Smooth muscle cell of the brain vasculature (primary cell): ENCODE data around the gene COLEC11.
"Not testable (repeated sequence)": the region's sequence is repeated elsewhere in the genome, so short reads cannot be mapped to it uniquely, and the experiment has no call there.

Experiments used
- DNase-seq: peaks from one replicate; pipeline ENCODE4 v3.0.0-alpha.2; 2012; ENCODE audit warnings: low read depth, low spot score

The COLEC11 gene

DNA sequence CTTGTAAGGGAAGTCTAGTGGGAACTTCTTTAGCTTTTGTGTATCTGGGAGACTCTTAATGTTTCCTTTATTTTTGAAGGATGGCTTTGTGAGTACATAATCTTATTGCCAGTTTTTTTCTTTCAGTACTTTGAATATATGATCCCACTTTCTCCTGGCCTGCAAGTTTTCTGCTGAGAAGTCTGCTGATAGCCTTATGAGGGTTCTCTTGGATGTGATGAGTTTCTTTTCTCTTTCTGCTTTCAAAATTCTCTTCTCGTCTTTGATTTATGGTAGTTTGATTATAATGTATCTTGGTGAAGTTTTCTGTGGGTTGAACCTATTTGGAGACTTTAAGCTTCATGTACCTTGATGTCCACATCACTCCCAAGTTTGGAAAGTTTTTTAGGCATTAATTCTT lies 28.1 kb downstream of the COLEC11 start:
- DNase-seq, result no peak

DNA sequence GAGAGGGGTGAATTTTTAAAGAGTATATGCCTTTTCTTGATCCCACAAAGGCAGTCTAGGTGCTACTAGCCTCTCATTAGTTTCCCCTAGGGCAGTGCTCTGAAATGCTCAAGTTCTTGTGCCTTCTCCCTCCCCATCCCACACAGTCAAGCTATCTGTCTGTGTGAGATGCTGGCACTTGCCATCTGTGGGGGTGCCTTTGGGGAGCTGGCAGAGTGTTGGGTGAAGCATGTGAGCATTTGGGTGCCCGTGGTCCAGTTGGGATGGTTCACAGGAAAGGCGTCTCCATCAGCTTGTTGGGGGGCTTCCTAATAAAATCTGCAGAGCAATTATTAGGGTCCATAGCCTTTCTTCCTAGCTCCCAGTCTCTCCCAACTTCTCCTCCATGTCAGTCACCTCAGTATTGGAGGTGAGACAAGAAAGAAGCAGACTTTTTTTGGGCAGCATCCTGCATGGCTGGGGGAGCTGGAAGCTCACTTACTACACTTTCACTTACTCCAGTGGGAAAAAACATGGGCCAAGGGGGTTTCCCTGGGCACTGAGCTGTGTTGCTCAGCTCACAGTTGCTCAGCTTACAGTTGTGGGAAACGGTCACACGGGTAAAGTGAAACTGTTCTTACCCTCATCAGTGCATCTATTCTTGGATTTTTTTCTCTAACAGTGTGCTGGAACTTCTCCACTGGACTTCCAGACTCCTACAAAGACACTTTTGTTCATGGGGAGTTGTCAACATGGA lies 29.3 kb downstream of the COLEC11 start:
- no peak for DNase-seq

DNA sequence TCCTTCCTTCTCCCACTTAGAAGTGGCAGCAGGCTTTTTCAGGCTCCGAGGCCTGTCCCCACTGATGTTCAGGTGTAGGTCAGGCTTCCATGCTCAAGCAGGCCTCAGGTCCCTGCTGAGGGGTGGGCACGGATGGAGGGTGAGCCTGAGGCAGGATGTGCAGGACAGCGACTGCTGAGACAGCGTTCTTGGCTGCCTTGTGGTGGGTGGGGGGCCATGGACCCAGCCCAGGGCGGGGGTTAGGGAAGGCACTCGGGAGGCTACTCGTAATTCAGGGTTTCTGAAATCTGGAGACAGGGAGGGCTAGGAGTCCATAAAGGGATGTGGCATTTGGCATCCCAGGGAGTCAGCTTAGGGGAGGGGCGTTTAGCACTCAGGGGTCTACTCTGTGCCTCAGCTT lies 30.3 kb downstream of the COLEC11 start:
- DNase-seq, result no peak

DNA sequence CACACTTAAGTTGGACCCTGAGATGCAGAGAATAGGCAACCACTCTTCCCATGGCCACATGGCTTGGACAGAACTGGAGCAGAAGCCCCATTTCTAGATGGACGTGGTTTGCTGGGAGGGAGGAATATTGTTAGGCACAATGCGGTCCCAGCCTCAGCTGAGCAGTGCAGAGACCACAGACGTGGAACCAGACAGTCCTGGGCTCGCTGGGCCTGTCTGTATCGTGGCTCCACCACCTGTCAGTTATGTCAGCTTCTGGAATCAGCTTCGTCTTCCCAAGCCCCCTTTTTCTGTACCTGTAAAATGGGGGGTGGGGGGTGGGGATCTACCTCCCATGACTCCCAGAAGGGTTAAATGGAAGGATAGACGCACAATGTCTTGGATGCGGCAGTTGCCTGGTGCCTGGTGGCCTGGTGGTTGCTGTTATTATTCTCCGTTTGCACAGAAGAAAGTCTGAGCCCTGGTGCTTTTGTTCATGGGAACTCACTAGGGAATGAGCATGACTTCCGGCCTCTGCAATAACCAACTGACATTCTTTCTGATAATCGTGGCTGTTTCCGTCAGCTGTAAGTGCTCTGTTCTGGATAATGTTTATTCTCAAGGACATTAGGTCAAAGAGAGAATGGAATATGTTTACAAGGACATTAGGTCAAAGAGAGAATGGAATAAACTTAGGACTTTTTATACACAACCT lies 31.4 kb downstream of the COLEC11 start:
- peak; percentile 24 for DNase-seq

DNA sequence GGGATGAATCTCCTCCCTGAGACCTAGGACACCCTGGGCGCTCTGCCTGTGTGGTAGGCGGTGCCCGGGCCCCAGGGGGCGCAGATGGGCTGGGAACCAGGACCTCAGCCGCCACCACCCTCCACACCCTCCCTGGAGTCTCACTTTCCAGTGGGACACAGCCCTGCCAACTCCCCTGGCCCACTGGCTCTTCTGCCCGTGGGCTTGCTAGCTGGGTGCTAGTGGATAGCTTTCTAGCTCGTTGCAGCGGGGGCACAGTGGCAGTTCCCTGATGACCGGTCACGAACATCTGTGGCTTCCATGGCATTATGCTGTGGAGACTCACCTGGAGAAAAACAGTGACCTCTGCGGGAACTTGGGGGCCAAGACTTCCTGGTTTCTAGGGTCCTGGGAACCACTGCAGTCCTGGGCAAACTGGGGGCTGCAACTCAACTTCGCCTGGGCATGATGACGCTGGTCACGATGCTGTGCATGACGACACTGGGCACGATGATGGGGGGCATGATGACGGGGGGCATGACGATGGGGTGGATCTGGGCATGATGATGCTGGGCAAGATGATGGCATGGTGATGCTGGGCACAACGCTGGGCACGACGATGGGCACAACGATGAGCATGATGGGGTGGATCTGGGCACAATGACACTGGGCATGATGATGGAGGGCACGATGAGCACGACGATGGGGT lies 32.0 kb downstream of the COLEC11 start:
- no peak for DNase-seq

DNA sequence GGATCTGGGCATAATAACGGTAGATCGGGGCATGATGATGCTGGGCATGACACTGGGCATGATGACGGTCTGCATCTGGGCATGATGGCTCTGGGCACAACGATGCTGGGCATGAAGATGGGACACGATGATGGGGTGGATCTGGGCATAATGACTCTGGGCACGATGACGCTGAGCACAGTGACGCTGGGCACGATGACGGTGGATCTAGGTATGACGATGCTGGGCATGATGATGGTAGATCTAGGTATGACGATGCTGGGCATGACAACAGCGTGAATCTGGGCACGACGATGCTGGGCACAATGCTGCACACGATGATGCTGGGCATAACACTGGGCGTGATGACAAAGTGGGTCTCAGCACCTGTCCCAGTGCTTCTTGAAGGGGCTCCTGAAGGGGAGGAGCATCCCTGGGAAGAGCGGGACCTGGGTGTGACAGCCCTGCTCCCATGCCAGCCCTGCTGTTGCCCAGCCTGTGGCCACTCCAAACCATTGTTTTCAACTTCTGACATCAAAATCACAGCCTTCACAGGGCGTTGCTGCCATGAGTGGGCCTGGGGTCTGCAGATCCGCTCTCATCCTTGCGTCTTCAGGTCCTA lies 32.7 kb downstream of the COLEC11 start:
- DNase-seq, result no peak

DNA sequence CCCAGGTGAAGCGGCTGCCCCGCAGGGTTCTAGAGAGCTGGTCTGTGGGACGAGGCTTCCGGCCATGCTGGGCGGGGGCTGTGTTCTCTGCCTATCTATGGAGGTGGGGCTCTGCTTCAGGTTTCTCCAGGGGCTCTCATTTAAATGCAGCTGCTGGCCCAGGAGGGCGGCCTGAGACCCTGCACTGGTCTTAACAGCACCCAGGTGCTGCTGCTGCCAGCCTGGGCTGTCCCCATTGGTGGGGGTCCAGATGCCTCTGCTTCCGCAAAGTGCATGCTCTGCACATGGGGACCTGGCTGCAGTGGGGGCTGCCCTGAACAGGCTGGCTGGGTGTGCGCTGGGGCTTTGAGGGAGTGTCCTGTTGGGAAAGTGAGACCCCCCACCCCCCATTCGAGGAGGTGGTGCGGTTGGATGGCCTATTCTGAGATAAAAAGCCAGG lies 33.3 kb downstream of the COLEC11 start:
- DNase-seq, result no peak

DNA sequence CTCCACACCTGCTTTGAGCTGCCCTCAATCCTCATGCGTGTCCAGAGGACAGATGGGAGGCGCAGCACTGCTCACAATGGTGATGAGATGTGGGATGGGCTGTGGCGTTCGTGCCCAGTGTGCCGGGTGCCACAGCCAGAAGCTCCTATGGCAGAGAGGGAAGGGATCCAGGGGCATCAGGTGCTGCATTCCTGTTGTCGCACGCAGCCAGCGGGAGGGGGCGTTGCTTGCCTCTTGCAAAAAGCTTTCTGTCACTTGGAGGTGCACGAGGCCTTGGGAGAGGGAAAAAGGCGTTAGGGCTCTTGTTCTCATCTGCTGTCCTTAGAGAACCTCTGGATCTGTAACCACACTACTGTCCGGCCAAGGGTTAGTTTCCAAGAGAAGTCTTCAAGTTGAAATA lies 33.9 kb downstream of the COLEC11 start:
- no peak for DNase-seq

DNA sequence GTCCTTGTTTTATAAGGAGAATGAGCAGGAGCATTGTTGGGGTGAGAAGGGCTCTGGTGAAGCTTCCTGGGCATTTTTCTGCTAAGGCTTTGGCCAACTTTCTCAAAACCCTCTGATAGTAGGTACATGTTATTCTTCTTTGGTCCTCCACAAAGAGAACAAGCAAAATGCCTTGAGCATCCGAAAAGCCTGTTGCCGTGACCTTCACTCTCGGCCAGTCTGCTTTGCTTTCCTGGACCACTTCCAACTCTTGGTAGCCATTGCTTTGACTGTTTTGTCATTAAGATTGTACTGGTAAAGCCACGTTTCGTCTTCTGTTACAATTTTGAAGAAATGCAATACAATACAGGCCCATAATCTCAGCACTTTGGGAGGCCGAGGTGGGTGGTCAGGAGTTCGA lies 35.7 kb downstream of the COLEC11 start:
- DNase-seq, result no peak

DNA sequence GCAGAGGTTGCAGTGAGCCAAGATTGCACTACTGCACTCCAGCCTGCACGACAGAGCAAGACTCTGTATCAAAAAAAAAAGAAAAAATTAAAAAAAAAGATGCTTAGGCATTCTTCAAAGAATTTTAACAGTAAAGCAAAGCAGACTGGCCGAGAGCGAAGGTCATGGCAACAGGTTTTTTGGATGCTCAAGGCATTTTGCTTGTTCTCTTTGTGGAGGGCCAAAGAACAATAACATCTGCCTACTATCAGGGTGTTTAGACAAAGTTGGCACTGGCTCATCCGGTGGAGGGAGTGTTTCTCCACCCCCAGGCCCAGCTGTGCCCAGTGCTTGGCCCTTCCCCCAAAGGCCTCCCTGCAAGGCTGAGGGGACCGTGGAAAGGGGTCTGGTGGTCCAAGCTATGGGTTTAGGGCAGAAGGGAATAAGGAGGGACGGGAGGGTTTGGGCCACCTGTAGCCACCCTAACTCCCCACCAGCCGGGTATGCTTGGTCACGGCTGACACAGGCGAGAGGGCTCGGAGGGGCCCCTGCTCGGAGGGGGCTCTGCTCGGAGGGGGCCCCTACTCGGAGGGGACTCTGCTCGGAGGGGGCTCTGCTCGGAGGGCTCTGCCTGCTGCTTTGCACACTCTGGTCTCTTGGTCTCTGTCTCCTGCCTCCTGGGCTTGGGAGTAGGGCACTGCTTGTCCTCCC lies 36.4 kb downstream of the COLEC11 start:
- no peak for DNase-seq

DNA sequence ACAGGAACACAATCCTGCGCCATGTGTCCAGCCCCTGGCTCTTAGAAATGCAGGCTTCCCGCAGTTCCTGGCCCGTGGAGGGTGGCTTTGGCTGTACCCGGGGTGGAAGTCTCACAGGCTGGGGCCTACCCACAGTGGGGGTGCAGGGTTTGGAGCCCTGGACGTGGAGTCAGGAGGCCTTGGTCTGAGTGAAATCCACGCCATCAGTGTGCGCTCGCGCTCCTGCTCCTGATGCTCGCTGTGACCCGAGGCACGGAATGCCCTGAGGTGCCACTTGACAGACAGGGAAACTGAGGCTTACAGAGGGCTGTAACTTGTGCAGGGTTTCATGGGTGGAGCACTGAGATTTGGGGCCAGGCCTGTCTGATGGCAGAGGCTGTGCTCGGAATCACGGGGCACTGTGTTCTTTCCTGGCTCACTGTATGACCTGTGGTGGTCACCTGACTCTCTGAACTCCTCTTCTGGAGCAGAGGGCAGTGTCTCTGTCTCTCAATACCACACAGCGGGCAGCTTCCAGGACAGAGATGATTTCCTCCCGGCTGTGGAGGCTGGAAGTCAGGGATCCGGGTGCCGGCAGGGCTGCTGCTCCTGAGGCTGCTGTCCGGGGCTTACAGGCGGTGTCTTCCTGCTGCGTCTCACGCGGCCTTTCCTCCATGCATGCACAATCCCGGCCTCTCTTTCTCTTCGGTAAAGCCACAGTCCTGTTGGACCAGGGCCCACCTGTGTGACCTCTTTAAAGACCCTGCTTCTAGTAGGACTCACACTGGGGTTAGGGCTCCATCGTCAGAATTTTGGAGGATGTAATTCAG lies 37.1 kb downstream of the COLEC11 start:
- no peak for DNase-seq

DNA sequence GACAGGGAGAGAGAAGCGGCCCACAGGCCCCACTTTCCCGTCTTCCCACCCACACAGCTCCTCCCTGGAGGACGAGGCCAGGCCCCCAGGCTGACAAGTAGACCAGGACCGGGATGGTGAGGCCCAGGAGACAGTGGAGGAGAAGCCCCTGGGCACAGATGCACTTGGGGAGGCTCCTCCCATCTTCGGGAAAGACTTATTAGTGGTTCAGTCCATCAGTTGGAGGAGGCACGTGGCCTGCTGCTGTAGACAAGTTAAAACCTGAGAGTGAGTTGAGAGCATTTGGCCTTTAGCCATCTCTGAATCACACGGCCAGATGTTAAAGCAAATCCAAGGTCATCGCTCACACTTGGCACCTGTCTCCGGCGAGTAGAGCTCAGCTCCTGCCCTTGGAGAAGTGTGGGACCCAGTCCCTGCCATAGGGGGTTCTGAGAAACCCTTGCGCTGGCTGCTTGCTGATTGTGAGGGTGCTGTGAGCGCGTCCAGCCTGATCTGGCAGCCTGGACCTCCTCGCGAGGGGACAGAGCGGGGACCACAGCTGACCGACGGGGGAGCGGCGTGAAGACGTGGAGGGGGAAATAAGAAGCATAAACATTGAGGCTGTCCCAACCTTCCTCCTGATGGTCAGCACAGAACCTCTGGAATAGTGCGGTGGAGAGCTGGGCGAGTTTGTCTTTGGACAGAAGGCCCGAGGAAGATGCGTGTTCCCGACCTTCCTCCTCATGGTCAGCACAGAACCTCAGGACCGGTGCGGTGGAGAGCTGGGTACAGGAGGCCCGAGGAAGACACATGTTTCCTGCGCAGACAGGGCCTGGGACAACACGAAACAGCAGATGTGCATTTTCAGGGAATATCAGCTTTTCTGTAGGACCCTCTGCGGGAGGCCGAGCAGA lies 38.4 kb downstream of the COLEC11 start:
- DNase-seq, result no peak

DNA sequence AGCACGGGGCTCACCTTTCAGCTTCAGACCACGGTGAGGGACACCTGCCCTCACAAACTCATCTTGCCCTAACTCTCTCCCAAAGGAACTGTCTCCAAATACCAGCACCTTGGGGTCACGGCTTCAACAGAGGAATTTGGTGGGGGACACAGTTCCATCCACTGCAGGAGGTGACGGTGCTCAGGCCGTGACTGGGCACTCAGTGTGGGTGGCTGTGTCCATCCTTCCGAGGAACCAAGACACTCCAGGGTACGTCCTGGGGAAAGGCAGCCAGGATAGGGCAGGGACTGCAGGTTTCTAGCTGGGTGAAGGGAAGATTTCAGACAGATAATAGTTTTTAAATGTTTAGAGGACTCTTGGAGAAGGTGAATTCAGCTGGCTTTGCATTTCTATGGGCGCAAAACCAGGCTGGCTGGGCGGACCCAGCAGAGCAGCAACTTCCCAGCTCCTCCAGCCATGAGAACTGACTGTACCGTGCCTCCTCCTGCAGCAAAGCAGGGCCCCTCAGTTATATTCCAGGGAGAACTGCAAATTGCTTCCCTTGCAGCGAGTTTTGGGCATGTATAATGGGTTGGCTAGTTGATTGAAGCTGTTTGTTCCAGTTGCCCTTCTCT lies 39.2 kb downstream of the COLEC11 start:
- no peak for DNase-seq

DNA sequence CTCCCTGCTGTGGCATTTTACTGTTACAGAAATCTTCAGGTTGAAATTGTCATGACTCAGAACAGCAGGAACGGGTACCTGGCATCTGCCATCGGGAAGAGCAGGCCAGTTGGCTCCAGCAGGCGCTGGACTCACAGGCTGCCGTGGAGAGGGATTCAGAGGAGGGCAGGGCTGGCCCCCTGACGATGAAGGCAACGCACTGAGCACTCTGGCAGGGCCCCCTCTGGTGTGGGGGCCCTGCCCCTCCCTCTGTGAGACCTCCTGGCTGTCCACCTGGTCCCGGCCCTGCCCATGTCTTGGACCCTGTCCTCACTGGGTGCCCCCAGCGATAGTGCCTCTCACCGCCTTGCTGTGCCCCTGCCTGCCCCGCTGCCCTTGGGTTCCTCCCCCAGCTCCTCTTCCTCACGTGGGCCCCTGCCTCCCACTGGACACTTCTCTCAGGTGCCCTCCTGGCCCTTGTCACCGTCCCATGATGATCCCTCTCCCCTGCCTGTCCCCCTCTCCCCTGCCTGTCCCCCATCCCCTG lies 39.7 kb downstream of the COLEC11 start:
- no peak for DNase-seq

DNA sequence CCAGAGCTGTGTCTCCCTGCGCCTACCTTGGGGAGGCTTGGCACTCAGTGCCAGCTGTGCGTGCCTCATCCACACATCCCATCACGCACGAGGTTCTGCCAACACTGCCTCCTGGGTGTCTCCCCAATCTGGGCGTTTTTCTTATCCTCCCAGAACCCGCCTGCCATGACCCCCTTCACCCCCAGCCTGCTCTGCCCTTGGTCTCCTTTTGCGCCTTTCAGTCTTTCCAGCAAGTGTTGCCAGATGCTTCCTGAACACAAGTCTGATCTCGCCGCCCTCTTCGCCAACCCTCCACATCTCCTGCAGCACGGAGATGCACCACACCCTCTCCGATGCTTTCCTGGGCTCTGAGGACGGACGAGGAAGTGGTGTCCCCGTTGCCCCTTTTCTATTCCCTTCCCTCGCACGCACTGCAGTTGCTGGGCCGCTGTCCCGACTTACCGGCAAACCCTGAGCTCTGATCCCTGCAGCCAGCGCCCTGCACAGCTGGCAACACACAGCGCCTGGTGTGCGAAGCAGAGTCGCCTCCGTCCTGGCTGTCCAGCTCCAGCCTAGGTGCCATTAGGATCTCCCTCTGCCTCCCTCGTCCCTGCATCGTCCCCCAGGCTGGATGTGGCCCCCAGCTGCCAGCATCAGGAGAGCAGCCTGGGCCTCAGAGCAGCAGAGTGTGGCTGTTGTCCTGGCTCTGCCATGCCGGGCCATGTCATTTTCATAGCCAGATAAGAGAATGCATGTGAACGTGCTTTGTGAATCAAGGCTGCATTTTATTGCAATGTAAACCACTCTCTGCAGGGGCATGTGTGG lies 40.5 kb downstream of the COLEC11 start:
- DNase-seq, result no peak

DNA sequence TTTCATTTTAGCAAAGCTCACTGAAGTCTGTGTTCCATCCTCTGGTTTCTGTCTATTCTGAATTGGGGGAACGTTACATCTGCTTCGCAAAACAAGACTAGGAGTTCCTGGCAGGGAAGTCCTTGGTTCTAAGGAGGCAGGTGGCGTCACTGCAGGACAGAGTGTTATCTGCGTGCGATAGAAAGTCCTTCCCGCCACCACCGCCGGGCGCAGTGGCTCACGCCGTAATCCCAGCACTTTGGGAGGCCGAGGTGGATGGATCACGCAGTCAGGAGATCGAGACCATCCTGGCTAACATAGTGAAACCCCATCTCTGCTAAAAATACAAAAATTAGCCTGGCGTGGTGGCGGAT lies 41.0 kb downstream of the COLEC11 start:
- DNase-seq, result not testable (repeated sequence)

DNA sequence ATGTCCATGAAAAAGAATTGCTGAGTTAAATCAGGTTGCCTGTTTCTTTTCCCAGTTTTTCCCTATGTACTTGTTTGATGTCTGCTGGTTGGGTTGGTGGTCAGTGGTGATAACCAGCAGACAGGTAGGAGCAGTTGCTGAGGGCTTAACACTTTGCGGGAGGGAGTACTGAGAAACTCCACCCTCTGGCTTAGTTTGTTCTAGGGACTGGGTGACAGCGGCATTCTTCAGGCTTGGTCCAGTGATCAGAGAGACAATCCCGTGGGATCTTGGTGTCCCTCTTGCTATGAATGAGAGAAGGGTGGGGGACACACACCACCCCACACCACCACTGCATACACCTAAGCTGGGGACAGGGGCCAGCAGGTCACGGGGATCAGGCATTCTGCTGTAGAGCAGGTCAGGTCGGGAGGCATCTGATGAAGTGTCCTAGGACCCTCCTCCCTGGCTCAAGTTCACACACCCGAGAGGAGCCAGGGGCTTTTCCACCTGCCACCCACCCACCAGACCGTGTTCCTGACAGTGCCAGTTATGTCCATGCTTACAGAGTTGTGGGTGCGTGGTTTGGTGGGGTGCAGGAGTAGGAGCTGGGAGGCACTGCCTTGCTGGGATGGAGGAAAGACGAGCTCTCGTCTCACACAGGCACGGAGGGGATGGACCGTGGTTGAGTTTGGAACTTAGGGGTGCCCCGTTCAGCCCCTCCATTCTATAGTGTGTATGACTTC lies 41.8 kb downstream of the COLEC11 start:
- no peak for DNase-seq

DNA sequence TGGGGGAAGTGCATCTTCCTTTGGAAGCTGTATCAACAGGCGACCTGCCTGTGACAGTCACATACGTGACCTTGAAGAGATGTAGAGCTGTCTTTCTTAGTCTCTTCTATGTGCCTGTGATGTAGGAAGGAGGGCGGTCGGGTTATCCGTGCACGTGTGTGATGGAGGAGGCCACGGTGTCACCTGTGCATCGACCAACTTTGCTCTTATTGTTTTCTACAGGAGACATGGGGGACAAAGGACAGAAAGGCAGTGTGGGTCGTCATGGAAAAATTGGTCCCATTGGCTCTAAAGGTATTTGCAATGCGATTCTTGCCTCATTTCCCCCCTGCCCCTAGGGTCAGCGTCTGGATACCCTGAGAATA lies 42.4 kb downstream of the COLEC11 start:
- no peak for DNase-seq
